Esophagus muscularis mucosa (tissue), 4 donors: ENCODE data around the gene GLB1L3. TPM values are rescaled to one million over a fixed set of nuclear protein-coding genes. Genes with fewer than 3 reads are reported as not detected.

ENCODE experiments used
- DNase-seq: peaks from one replicate; pipeline ENCODE4 v3.0.0-alpha.2; 2017; ENCODE audit errors: extremely low spot score
- H3K27ac ChIP-seq, 4 donors: fragments of 200-600 bp; sonication (generic); replicated peaks in 1 of 4; 1 replicate in 3 of 4; 2 replicates in 1 of 4; pipeline ENCODE4 v1.5.1; 2016 to 2019; ENCODE audit warnings: mild to moderate bottlenecking in 1 of 4
- H3K27me3 ChIP-seq, 4 donors: fragments of 200-600 bp; sonication (generic); one replicate each; pipeline versions ENCODE4 v1.5.1 to v1.6.0; 2016 to 2019
- H3K36me3 ChIP-seq, 4 donors: fragments of 200-600 bp; sonication (generic); one replicate each; pipeline ENCODE4 v1.5.1; 2016 to 2019
- H3K4me1 ChIP-seq, 4 donors: fragments of 200-600 bp; sonication (generic); one replicate each; pipeline ENCODE4 v1.5.1; 2016 to 2019
- H3K4me3 ChIP-seq, 4 donors: fragments of 200-600 bp; sonication (generic); 1 replicate in 2 of 4; 2 replicates in 2 of 4; pipeline ENCODE4 v1.5.1; 2016 to 2019; ENCODE audit warnings: mild to moderate bottlenecking in 4 of 4, moderate library complexity in 1 of 4
- H3K9me3 ChIP-seq, 4 donors: fragments of 200-600 bp; sonication (generic); 1 replicate in 3 of 4; 2 replicates in 1 of 4; pipeline ENCODE4 v1.5.1; 2016 to 2019
- EP300 ChIP-seq: sonication (generic); formaldehyde crosslinking; IDR thresholded peaks from one replicate; pipeline ENCODE4 v1.6.1; 2017; ENCODE audit warnings: antibody characterized with exemption
- POLR2A ChIP-seq: fragments of 450-650 bp; IDR thresholded peaks from one replicate; pipeline ENCODE4 v1.6.1; 2017; ENCODE audit warnings: antibody characterized with exemption, moderate library complexity, mild to moderate bottlenecking, low read depth
- POLR2AphosphoS5 ChIP-seq, 2 donors: sonication (generic); formaldehyde crosslinking; IDR thresholded peaks; one replicate each; pipeline ENCODE4 v1.6.1; 2017; ENCODE audit warnings: antibody characterized with exemption in 2 of 2
- WGBS: methylation state at CpG from one replicate; pipeline ENCODE4 v1.1.5; 2018; 5-methylcytosine and 5-hydroxymethylcytosine counted together
- intact Hi-C: fragments of 100-400 bp; cut with DNase I; formaldehyde crosslinking; loops from one replicate; pipeline ENCODE4 v1.15.1; 2023
- total RNA-seq, 4 donors: library from RNA; depleted of rRNA; stranded (reverse); fragments of >200 nt; gene quantifications; one replicate each; pipeline versions ENCODE4 v1.1.0 to v1.2.1, GENCODE V29; 2016
- TF ChIP-seq, protein P1 (sequence below), 3 experiments: fragments of 200-600 bp in 2 of 3; fragments of 450-650 bp in 1 of 3; sonication (generic) in 2 of 3; IDR thresholded peaks; one replicate each; pipeline ENCODE4 v1.5.1; 2017 to 2019; ENCODE audit warnings: antibody characterized with exemption in 3 of 3, mild to moderate bottlenecking in 2 of 3, moderate library complexity in 1 of 3

The GLB1L3 gene
- total RNA-seq, 4 donors from 2014 or later: 0.29 to 0.42 (median 0.32) TPM; not detected in 1

DNA sequence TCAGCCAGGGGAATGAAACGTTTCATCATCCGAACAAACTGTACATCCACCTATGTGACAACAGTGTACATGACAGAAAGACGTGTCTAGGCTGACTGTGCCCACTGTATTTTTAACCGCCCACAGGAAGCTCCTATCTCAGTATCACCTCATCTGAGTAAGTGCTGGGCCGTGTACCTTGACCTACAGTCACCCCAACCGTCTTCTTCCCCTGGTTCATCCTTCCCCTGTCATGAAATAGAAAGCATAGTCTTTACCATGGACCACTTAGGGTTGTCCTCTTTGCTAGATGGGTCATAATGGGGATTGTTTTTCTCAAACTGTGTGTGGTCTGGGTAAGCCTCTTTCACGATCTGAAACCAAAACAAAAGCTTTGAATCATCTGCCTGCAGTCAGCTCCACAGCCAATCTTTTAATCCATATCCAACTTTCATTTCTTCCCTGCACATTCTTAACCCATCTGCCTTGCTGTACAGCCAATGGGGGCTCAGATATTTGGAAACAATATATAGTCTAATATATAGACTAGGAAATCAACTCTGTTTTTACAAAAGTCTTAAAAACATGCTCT, 27.2 kb upstream of the GLB1L3 start:
- no peak for DNase-seq
- TF ChIP-seq, protein P1, sequence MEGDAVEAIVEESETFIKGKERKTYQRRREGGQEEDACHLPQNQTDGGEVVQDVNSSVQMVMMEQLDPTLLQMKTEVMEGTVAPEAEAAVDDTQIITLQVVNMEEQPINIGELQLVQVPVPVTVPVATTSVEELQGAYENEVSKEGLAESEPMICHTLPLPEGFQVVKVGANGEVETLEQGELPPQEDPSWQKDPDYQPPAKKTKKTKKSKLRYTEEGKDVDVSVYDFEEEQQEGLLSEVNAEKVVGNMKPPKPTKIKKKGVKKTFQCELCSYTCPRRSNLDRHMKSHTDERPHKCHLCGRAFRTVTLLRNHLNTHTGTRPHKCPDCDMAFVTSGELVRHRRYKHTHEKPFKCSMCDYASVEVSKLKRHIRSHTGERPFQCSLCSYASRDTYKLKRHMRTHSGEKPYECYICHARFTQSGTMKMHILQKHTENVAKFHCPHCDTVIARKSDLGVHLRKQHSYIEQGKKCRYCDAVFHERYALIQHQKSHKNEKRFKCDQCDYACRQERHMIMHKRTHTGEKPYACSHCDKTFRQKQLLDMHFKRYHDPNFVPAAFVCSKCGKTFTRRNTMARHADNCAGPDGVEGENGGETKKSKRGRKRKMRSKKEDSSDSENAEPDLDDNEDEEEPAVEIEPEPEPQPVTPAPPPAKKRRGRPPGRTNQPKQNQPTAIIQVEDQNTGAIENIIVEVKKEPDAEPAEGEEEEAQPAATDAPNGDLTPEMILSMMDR (IDR thresholded peaks at IDR 0.05): no peak
- TF ChIP-seq POLR2A (no peak), POLR2AphosphoS5 (IDR thresholded peaks at IDR 0.05) (no peak), EP300 (no peak)

DNA sequence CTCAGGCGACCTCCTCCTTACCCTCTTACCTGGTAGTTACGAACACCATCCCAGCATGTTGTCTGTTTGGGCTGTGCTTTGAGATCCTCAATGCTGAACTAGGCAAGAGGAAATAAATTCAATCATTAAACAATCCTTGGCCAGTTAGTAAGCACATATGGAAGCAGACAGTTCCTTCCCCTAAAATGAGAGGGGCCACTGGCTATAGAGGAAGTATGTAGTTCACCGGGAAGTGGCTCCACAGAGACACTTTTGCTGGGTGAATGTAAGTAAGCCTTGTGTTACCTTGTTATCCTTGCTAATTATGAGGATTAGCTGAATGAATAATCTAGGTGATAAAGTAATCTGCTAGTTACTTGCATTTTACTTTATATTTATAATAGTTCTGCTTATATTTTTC, 25.9 kb upstream of the GLB1L3 start:
- TF ChIP-seq POLR2A: no peak
- no peak for TF ChIP-seq POLR2AphosphoS5 (IDR thresholded peaks at IDR 0.05)
- no peak for TF ChIP-seq EP300
- TF ChIP-seq, protein P1 (IDR thresholded peaks at IDR 0.05): no peak
- DNase-seq: no peak
- intact Hi-C loops: loop anchor here (5.0 kb wide), 1 partner anchor 82 kb away; the partner anchor contains the start of gene GLB1L2
- Histone ChIP-seq H3K4me1 (peaks cover 15 to 31% (median 29%) of the 10 kb centered on the region in 4 donors), H3K27ac (no peak overlapping the region), H3K9me3 (no peaks in the 10 kb centered on the region), H3K27me3 (no peaks in the 10 kb centered on the region), H3K4me3 (no peak overlapping the region), H3K36me3 (peaks cover 31 to 63% (median 59%) of the 10 kb centered on the region in 4 donors)
- 84% methylated on average over 3 of the region's 3 CpGs for WGBS

More for the DNA sequence above, 27.2 kb upstream of the GLB1L3 start:
- Histone ChIP-seq H3K36me3 (peaks cover 36 to 75% (median 71%) of the 10 kb centered on the region in 4 donors), H3K27me3 (no peaks in the 10 kb centered on the region), H3K9me3 (no peaks in the 10 kb centered on the region), H3K4me1 (peaks cover 5 to 18% (median 17%) of the 10 kb centered on the region in 4 donors), H3K4me3 (no peak overlapping the region), H3K27ac (no peak overlapping the region)
- 62% methylated on average over 7 of the region's 7 CpGs for WGBS
- intact Hi-C loops: no loop called here

DNA sequence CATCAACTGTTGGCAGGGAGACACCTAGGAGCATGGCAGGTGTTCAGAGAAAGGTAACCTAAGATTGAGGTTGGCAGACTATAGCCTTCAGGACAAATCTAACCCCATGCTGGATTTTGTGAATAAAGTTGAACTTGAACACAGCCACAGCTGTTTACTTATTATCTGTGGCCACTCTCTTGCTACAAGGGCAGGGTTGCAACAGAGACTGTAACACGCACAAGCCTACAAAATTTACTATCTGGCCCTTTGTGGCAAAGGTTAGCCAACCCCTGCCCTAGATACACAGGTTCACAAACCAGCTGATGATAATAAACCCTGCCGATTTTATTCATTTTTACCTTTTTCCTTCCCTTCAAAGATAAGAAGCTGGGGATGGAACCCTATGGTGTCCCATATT, 25.5 kb upstream of the GLB1L3 start:
- intact Hi-C loops: loop anchor here (5.0 kb wide), 1 partner anchor 82 kb away; the partner anchor contains the start of gene GLB1L2
- Histone ChIP-seq H3K4me3 (no peak overlapping the region), H3K27ac (no peak overlapping the region), H3K4me1 (peaks cover 15 to 35% (median 31%) of the 10 kb centered on the region in 4 donors), H3K9me3 (no peaks in the 10 kb centered on the region), H3K36me3 (peaks cover 31 to 58% (median 54%) of the 10 kb centered on the region in 4 donors), H3K27me3 (no peaks in the 10 kb centered on the region)
- no peak for DNase-seq
- TF ChIP-seq EP300 (no peak), POLR2AphosphoS5 (IDR thresholded peaks at IDR 0.05) (no peak), POLR2A (no peak)
- TF ChIP-seq, protein P1 (IDR thresholded peaks at IDR 0.05): no peak
- WGBS: 88% methylated on average over 2 of the region's 2 CpGs

DNA sequence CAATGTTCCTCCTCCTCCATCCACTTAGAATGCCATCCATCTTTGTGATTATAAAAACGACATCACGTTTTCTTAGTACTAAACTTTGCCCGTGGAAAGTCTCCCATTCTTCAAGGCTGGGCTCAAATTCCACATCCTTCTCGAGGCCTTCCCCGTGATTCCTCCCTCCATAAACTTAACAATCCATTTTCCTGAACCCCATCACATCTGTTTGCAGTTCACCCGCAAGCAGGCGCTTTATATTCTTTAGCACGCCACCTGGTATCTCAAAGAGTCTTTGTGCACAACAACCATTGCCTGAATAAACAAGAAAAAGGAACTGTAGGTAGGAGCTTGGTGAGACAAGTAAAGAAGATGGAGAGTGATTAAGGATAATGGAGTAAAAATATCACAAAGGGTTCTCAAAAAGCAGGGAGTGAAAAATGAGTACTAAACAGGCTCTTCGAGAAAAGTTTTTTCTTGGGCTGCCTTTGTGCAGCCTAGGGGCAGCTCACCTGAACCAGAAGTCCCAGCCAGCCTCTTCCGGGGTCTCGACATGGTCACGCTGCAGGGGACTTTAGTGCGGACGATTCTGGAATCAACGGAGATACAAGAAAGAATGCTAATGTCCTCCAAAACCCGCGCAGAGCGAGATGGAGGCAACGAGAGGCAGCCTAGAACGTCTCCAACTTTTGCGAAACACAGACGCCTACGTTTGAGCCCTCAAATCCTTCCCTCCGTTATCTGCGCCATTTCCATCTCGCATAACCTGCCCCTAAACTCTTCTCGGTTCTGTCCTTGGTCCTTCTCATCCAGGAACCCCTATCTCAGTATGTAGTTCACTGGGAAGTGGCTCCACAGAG, 23.6 kb upstream of the GLB1L3 start:
- Histone ChIP-seq H3K4me1 (peaks cover 15 to 42% (median 31%) of the 10 kb centered on the region in 4 donors), H3K9me3 (no peaks in the 10 kb centered on the region), H3K36me3 (peaks cover 28 to 54% (median 45%) of the 10 kb centered on the region in 4 donors), H3K4me3 (peak overlapping the region; percentile 75 to 96 (median 78)), H3K27me3 (no peaks in the 10 kb centered on the region), H3K27ac (peak overlapping the region; percentile 76 to 81 (median 78))
- TF ChIP-seq POLR2A (no peak), POLR2AphosphoS5 (IDR thresholded peaks at IDR 0.05) (no peak), EP300 (no peak)
- TF ChIP-seq, protein P1 (IDR thresholded peaks at IDR 0.05): no peak
- intact Hi-C loops: loop anchor here (2.0 to 5.0 kb wide), 2 partner anchors 28 to 80 kb away; partner anchors contain the start of genes GLB1L2 and VPS26B
- WGBS: 4% methylated on average over 27 of the region's 27 CpGs
- no peak for DNase-seq
